NK-92 (cell line): ENCODE results near the gene NF1.

Experiments used
- DNase-seq: peaks from one replicate; lab custom pipeline; 2025; ENCODE audit not compliant: unreplicated experiment; lab: John Stamatoyannopoulos, UW

The NF1 gene

GRCh38 chr17:31424944-31425281, 330.1 kb downstream of the NF1 start:
- no peak for DNase-seq

DNA sequence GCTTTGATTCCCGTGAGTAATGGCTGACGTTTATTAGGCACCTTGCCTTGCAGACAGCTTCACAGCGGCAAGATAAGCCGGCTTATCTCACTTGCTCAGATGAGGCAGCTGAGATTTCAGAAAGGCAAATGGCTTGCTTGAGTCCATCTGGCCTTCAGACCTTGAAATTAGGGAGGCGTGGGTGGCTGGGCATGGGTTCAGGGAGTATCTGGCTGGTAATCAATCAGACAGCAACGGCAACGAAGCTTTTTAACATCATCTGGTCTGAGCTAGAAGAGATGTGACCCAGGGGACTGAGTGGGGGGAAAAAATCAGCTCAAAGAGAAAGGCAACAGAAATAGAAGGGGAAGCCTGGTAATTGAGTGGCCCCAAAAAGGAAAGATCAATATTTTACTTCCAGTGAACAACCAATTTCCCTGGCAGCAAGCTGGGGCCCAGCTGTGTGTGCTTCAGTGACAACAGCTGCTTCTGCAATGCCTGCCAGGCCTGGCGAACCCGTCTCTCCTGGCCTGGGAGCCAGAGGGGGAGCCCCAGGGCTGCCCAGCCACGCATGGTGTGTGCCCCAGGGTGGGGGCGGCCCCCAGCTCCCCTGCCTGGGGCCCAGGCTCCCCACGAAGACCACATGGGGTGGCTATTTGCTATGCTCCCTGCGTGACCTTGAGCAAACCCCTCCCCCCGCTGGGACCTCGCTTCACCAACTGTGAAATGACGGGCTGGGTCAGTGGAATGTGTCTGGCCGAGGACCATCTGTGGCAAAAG, 330.7 kb downstream of the NF1 start:
- DNase-seq: no peak
